LNCaP clone FGC (cell line): Measurements from ENCODE around the gene PDLIM7.
A peak's percentile ranks its signal among the peaks of the same experiment; 100 is the strongest.
"Not testable (repeated sequence)": the region's sequence is repeated elsewhere in the genome, so short reads cannot be mapped to it uniquely, and the experiment has no call there.

Source experiments
- DNase-seq: peaks from one replicate; pipeline ENCODE4 v3.0.0-alpha.2; 2011; ENCODE audit warnings: low read depth
- H3K4me3 ChIP-seq: 2 replicates; pipeline ENCODE4 v1.5.1; 2011; ENCODE audit warnings: mild to moderate bottlenecking, low read depth, low read length, control low read depth
- TF ChIP-seq, protein P1 (sequence below): IDR thresholded peaks from 2 replicates; pipeline ENCODE4 v1.5.1; 2012; ENCODE audit warnings: mild to moderate bottlenecking; ENCODE audit not compliant: control insufficient read depth, insufficient read depth; ENCODE audit errors: extremely low read depth

PDLIM7 gene

DNA sequence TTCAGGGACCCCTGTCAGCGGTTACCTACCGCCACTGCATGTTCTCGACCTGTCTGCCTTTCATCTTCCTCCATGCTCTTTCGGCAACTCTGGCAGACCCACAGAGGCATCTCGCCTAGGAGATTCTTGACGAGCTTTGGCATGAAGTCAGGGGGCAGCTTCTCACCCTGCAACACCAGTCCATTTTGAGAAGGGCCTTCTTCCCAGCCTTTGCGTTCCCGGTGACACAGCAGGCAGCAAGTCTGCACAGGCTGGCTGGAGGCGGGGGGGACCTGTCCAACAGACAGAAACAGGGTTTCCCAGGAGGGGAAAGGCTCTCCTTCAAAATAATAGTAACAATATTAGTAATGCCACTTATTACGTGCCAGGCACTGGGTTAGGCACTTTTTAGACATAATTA lies 41.5 kb upstream of the PDLIM7 start:
- TF ChIP-seq, protein P1, sequence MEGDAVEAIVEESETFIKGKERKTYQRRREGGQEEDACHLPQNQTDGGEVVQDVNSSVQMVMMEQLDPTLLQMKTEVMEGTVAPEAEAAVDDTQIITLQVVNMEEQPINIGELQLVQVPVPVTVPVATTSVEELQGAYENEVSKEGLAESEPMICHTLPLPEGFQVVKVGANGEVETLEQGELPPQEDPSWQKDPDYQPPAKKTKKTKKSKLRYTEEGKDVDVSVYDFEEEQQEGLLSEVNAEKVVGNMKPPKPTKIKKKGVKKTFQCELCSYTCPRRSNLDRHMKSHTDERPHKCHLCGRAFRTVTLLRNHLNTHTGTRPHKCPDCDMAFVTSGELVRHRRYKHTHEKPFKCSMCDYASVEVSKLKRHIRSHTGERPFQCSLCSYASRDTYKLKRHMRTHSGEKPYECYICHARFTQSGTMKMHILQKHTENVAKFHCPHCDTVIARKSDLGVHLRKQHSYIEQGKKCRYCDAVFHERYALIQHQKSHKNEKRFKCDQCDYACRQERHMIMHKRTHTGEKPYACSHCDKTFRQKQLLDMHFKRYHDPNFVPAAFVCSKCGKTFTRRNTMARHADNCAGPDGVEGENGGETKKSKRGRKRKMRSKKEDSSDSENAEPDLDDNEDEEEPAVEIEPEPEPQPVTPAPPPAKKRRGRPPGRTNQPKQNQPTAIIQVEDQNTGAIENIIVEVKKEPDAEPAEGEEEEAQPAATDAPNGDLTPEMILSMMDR, result no peak
- DNase-seq, result no peak
- no peak overlapping the region for H3K4me3 ChIP-seq

DNA sequence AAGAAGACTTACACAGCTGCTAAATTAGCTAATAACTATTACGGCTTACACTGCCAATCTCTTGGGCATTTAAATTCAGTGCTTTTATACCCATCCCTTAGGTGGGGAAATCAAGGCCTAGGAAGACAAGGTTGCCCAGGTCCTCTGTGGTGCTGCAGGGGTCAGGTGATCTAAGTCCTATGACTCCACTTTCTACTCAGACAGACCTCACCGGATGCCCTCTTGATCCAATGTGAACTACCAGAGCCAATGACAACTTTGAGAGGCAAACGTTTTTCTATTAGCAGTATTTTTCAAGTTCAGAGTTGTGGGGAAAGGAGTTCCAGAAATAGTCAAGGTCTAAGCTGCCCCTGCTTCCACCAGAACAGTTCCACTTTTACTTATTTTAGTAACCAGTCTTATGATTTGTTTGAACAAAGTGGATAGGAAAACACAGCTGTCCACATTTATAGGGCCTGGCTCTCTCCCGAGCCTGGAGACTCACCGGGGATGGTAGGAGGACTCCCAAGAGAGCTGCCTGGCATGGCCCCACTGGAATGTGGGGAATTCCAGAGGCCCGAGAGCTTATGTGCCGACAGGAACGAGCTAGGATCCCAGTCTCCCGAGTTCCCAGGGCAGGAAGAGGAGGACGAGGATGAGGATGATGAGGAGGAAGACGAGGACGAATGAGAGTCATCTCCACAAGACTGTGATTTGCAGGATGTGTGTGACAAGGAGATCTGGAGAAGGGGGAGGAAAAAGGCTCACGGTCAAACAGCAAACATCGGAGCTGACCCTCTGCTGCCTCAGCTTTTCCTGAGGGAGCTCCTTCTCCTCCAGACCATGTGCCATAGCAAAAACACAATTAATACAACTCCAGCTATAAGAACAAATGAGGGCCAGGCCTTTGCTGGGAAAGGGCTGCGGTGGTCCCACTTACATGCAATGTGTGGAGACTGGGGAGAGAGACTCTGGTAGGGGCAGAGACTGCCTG lies 40.3 kb upstream of the PDLIM7 start:
- H3K4me3 ChIP-seq, result peak overlapping the region; percentile 14
- peak; percentile 94 for DNase-seq
- TF ChIP-seq, protein P1, result no peak

DNA sequence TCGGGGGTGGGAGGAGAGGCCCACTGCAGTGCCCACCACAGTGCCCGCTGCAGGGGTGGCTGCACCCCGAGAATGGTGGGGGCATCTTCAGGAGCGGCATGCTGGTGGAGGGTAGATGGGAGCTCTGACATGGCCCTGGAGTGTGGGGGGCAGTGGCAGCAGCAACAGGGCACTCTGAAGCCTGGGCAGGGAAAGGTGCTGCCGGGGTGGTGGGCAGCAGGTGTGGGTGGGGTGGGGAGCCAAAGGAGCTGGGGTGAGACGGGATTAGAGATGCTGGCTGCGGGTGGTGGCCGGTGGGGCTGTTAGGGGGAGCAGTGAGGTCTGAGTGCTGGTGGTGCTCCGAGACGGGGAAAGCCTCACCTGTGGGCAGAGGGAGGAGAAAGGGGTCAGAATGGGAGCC lies 39.0 kb upstream of the PDLIM7 start:
- DNase-seq, result no peak

DNA sequence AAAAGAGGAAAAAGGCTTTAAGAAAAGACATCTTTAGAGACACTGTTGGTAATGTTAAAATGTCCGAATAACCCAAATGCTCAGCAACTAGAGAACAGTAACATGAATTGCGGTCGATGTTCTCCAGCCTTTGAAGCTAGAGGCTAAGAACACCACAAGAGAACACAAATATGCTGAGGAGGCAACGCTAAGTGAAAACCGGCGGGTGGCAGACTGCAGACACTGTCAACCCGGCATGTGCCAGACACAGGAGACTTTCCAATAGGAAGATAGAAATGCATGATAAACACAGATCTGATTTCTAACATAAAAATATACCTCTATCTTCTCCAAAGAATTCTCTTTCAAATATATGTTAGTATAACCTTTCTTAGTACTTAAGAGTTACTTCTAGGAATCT lies 37.7 kb upstream of the PDLIM7 start:
- TF ChIP-seq, protein P1, result peak; percentile 37; the same call in 1 of the 2 replicates
- H3K4me3 ChIP-seq, result no peak overlapping the region
- DNase-seq, result no peak

More for the DNA sequence above, 39.0 kb upstream of the PDLIM7 start:
- no peak overlapping the region for H3K4me3 ChIP-seq
- TF ChIP-seq, protein P1, result no peak

DNA sequence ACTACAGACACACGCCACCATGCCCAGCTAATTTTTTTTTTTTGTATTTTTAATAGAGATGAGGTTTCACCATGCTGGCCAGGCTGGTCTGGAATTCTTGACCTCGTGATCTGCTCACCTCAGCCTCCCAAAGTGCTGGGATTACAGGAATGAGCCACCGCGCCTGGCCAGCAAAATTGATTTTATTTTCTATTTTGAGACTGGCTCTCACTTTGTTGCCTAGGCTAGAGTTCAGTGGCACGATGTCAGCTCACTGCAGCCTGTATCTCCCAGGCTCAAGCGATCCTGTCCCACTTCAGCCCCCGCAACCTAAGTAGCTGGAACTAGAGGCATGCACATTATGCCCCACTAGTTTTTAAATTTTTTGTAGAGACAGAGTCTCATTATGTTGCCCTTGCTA lies 37.0 kb upstream of the PDLIM7 start:
- H3K4me3 ChIP-seq, DNase-seq: not testable (repeated sequence)

DNA sequence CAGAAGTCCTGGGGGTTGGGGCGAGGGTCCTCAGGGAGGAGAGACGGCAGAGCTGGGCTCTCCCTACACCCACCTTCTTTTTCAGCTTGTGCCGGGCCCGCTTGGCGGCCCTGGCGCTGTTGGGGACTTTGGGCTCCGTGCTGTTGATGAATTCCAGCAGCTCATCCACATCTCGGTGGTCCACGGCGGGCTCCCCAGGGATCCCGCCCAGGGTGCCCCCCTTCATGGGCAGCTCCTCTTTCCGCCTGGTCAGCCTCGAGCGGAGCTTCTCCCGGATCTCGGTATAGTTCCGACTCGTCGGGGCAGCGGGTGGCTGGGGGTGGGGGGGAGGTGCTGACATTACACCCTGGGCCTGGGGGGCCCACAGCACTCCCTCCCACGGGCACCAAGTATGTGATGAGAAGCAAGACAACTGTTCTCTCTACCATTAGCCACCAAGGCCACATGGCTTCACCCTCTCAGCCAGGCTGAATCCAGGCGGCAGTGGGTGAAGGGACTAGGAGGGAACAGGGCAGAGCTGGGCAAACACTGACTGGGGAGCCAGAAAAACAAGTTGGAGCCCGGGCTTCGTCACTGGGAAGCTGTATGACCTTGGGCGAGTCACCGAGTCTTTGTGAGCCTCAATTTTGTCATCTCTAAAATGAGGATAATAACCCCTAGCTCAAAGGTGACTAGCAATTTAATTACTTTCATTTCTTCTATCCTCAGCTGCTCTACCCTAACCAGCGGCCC lies 34.0 kb upstream of the PDLIM7 start:
- no peak overlapping the region for H3K4me3 ChIP-seq
- DNase-seq, result peak; percentile 25
- TF ChIP-seq, protein P1, result no peak

DNA sequence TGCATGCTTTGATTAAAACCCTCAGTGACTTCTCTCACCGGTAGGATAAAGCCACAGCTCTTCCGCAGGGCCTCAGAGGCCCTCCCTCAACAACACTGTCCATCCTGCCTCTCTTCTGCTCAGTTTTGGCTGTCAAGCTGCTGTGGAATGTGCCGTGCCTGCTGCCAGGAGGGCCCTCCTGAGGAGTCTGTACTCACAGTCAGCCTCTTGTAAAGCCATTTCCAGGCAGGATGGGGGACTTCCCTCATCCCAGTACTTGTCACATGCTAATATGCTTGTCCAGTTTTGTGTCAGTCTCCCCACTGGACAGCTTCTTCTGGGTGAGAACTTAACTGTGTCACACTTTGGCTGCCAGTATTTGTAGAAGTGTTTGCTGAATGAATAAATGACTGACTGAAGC lies 33.2 kb upstream of the PDLIM7 start:
- no peak for DNase-seq
- TF ChIP-seq, protein P1, result no peak
- H3K4me3 ChIP-seq, result no peak overlapping the region
